Endothelial cell of umbilical vein (primary cell): ENCODE measurements around the gene SDC4.

Experiments used
- FOS ChIP-seq: IDR thresholded peaks from 2 replicates; pipeline ENCODE4 v1.6.1; 2011; ENCODE audit warnings: mild to moderate bottlenecking, low read length, moderate library complexity, borderline replicate concordance; ENCODE audit not compliant: insufficient read depth
- GATA2 ChIP-seq: IDR thresholded peaks from 2 replicates; pipeline ENCODE4 v1.7.0; 2011; ENCODE audit warnings: low read depth, mild to moderate bottlenecking, moderate library complexity, mixed read lengths, low read length; ENCODE audit not compliant: insufficient read length, insufficient read depth
- MAX ChIP-seq: IDR thresholded peaks from 2 replicates; pipeline ENCODE4 v1.6.1; 2011; ENCODE audit not compliant: insufficient read depth, insufficient read length
- MYC ChIP-seq: IDR thresholded peaks from one replicate; pipeline ENCODE4 v1.6.1; 2011; ENCODE audit warnings: mild to moderate bottlenecking, low read depth, low read length
- POLR2A ChIP-seq: IDR thresholded peaks from 2 replicates; pipeline ENCODE4 v1.6.1; 2012; ENCODE audit warnings: low read depth, mild to moderate bottlenecking, control low read depth, low read length
- POLR2AphosphoS5 ChIP-seq: IDR thresholded peaks from 2 replicates; pipeline ENCODE4 v1.6.1; 2012; ENCODE audit warnings: low read depth, mild to moderate bottlenecking, control low read depth, low read length, moderate library complexity; ENCODE audit not compliant: insufficient read depth
- TF ChIP-seq, protein P1 (sequence below), 2 donors: IDR thresholded peaks; 1 replicate in 1 of 2; 2 replicates in 1 of 2; pipeline ENCODE4 v1.5.1; 2011; ENCODE audit warnings: low read length in 2 of 2, mild to moderate bottlenecking in 2 of 2, moderate library complexity in 2 of 2, control low read depth in 1 of 2, inconsistent platforms in 1 of 2, low read depth in 1 of 2; ENCODE audit not compliant: insufficient read depth in 1 of 2; ENCODE audit errors: extremely low read depth in 1 of 2

DNA sequence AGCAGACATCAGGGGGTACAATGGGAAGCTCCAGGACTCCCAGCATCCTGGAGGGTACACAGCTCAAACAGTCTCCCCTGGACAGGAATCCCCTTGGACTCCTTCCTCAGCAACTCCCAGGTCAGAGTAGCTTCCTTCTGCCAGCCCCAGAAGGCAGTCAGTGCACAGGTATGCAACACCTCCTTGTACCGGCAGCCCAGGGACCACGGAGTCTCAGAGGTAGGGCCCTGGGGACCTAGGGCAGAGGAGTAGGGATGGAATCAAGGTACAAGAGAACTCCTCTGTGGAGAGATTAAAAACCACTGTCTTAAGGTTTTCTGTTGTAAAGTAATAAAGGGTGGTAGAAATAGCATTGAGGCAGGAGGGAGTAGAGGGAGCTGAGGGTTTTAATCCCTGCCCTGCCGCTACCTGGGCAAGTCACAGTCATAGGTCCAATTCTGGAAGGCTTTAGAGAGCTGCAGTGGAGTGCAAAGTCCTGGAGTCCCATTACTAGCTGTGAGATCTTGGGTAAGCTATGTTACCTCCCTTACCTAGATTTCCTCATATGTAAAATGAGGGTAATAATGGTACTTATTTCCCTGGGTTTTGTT lies 22.4 kb upstream of the SDC4 start:
- TF ChIP-seq, protein P1, sequence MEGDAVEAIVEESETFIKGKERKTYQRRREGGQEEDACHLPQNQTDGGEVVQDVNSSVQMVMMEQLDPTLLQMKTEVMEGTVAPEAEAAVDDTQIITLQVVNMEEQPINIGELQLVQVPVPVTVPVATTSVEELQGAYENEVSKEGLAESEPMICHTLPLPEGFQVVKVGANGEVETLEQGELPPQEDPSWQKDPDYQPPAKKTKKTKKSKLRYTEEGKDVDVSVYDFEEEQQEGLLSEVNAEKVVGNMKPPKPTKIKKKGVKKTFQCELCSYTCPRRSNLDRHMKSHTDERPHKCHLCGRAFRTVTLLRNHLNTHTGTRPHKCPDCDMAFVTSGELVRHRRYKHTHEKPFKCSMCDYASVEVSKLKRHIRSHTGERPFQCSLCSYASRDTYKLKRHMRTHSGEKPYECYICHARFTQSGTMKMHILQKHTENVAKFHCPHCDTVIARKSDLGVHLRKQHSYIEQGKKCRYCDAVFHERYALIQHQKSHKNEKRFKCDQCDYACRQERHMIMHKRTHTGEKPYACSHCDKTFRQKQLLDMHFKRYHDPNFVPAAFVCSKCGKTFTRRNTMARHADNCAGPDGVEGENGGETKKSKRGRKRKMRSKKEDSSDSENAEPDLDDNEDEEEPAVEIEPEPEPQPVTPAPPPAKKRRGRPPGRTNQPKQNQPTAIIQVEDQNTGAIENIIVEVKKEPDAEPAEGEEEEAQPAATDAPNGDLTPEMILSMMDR (IDR thresholded peaks at IDR 0.05; ENCODE audit: extremely low read depth in 1 of 2, insufficient read depth in 1 of 2, low read depth in 1 of 2, low read length in 2 of 2) = no peak
- TF ChIP-seq FOS (no peak), POLR2AphosphoS5 (no peak), POLR2A (no peak), MYC (no peak), MAX (no peak), GATA2 (no peak)
